ENCODE data around the gene JARID2.

DNA sequence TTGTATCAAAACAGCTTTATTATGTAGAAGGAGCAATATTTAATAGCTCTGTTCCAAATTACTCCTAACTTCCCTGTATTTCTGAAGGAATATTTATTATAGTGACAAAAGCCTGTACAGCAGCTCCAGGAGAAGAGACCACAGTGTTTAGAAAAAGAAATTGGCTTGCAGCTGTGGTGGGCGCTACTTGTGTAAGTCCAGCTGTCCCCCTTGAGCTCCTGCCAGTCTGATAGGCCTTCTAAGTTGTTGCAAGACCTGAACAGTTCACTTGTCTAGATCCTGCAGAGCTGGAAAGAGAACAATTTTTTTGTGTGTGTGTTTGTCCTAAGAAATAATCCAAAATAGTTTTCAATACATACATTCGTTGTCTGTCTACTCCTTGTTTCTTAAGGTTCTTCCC is 86.6 kb downstream of the JARID2 start:
- TF ChIP-seq POLR2A (IDR thresholded peaks at IDR 0.05) (no peak), EP300 (IDR thresholded peaks at IDR 0.05) (no peak)
